Measurements from ENCODE around the gene KCNAB1.

DNA sequence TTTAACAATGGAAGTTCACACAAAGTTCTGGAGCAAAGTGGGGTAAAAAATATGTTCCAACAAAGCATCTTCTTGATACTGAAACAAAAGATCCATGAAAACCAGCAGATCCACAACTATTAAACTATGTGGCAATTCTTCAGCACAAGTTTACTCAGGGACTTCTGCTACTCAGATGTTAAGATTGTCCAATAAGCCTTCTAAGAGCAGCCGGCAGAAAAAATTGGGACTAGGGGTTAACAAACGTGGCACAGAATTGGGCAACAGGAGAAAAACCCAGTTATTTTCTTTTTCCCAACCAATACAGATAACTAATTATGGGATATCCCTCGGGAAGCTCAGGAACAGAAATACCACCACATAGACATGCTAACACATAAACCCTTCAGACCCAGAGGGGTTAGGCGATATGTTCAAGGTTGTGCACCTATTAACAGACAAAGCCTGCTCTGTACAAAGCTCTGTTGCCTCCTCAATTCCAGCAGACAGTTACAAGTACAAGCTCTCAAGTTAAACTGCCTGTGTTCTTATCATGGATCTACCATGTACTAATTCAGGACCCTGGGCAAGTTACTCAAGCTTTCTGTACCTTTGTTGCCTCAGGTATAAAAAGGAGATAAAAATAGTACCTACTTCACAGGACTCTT lies 427.8 kb downstream of the KCNAB1 start:
- TF ChIP-seq CEBPB (IDR thresholded peaks at IDR 0.05; ENCODE audit: low read depth, low read length) (no peak), EZH2 (IDR thresholded peaks at IDR 0.05; ENCODE audit: low read depth, low read length, severe bottlenecking) (no peak), SIN3A (conservative IDR thresholded peaks at IDR 0.05 in 1 of 2, IDR thresholded peaks at IDR 0.05 in 1 of 2; ENCODE audit: low read depth in 1 of 2, low read length in 2 of 2) (no peak), EP300 (IDR thresholded peaks at IDR 0.05; ENCODE audit: borderline replicate concordance in 1 of 2, low read depth in 2 of 2, low read length in 2 of 2) (no peak), POLR2A (IDR thresholded peaks at IDR 0.05; ENCODE audit: control extremely low read depth in 1 of 2, low read depth in 2 of 2, low read length in 2 of 2) (no peak), FOSL1 (IDR thresholded peaks at IDR 0.05; ENCODE audit: insufficient read depth, low read depth, low read length) (no peak), POLR2AphosphoS5 (IDR thresholded peaks at IDR 0.05; ENCODE audit: low read depth, low read length) (no peak), CREB1 (IDR thresholded peaks at IDR 0.05) (no peak), EGR1 (IDR thresholded peaks at IDR 0.05; ENCODE audit: borderline replicate concordance, low read depth, low read length) (no peak), RAD21 (IDR thresholded peaks at IDR 0.05 in 1 of 2, conservative IDR thresholded peaks at IDR 0.05 in 1 of 2; ENCODE audit: low read depth in 2 of 2, low read length in 2 of 2) (no peak)
- TF ChIP-seq, protein P1, sequence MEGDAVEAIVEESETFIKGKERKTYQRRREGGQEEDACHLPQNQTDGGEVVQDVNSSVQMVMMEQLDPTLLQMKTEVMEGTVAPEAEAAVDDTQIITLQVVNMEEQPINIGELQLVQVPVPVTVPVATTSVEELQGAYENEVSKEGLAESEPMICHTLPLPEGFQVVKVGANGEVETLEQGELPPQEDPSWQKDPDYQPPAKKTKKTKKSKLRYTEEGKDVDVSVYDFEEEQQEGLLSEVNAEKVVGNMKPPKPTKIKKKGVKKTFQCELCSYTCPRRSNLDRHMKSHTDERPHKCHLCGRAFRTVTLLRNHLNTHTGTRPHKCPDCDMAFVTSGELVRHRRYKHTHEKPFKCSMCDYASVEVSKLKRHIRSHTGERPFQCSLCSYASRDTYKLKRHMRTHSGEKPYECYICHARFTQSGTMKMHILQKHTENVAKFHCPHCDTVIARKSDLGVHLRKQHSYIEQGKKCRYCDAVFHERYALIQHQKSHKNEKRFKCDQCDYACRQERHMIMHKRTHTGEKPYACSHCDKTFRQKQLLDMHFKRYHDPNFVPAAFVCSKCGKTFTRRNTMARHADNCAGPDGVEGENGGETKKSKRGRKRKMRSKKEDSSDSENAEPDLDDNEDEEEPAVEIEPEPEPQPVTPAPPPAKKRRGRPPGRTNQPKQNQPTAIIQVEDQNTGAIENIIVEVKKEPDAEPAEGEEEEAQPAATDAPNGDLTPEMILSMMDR (IDR thresholded peaks at IDR 0.05; ENCODE audit: control extremely low read depth in 1 of 3, insufficient read depth in 1 of 3, low read depth in 1 of 3, low read length in 3 of 3): no peak

Data from H1 (cell line).